ENCODE results near the gene RBM45. TPM values are rescaled to one million over a fixed set of nuclear protein-coding genes. Genes with fewer than 3 reads are reported as not detected.

Gene RBM45
- total RNA-seq, 1 donor from 2014 or later: 27.4 TPM

DNA sequence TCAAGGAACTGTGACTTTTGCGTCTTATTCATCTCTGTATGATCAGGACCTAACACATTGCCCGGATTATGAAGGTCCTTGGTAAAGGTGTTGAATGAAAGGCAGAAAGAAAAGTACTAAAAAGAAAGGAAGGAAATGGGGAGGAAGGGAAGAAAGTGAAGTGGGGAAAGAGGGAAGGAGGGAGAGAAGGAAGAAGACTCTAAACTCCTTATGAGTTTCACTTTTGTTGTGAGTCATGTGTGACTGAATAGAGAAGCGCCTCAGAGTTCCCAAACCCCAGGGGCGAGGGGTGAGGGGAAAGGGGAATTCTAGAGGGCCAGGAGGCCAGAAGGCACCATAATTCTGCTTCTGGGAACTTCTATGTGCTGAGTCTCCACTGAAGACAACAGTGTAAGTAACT is 51.2 kb downstream of the RBM45 start:
- no peak for DNase-seq

DNA sequence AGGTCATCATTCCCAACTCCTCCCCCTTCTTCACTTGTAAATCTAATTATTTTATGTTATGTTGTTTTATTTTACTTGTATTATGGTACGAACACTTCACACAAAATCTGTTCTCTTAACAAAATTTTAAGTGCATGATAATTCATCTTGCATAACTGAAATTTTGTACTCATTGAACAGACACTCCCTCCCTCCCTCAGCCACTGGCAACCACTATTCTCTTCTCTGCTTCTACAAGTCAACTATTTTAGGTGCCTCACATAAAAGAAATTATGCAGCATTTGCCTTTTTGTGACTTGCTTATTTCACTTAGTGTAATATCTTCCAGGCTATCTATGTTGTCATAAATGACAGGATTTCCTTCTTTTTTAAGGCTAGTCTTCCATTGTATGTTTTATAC is 51.7 kb downstream of the RBM45 start:
- DNase-seq: no peak

DNA sequence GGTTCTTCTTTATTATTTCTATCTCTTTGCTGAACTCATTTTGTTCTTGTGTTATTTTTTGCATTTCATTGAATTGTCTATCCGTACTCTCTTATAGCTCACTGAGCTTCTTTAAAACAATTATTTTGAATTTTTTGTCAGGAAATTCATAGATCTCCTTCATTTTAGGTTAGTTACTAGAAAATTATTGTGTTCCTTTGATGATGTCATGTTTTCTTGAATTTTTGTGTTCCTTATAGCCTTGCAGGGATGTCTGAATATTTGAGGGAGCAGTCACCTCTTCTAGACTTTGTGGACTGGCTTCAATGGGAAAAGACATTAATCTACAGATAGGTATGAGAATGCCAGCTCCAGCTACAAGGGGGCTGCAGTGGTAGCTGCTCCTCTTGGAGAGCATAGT is 61.4 kb downstream of the RBM45 start:
- no peak for DNase-seq

DNA sequence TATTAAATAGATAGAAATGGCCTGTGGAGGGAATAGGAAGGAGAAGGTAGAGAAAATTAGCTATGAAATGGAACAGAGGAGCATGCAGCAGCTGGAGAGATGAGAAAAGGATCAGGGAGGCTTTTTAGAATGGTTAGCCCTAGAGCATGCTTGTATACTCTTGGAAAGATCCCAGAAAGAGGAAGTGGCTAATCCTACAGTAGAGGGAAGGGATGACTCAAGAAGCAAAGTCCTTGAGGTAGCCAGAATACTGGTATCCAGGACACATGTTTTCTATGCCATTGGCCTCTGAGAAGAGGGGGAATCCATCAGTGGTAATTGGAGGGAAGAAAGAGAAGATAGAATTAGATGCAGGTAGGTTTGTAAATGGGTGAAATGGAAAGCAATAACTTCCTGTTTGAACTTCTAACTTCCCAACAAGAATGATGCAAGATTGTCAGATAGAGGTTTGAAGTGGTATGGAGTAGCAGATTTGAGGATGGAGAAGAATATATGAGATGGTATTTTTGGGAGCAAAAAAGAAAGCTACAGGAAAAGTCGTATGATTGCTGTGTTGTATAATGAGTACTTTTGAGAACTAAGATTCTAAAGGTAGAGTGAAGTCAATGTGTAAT is 64.9 kb downstream of the RBM45 start:
- DNase-seq: no peak

Other genes starting within 250 kb of the RBM45 start
- 0.09 and 0.17 TPM in 2 replicates for gene PDE11A, start 39.7 kb upstream of the RBM45 start, total RNA-seq
- 4.1 and 5.3 TPM in 2 replicates for gene OSBPL6, start 82.1 kb downstream of the RBM45 start, total RNA-seq